Measurements from ENCODE around the gene CRHR1.

DNA sequence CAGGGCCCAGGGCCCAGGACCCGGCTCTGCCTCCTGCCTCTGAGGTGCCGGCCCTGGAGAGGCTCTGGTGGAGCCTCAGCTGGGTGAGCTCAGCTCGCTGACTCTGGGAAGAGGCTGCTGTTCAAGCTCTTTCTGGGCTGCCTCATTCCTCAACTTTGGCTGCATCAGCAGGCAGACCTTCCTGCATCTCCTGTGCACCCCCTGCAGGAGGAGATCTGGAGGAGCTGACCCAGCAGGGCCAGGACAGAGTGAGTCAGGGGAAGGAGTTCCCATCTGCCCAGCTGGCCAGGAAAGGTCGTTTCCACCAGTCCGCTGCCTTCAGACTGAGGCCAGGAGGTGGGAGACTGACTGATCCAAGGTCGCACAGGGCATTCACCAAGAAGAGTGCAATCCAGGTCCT is 10.7 kb downstream of the CRHR1 start:
- no peak for TF ChIP-seq EZH2 (IDR thresholded peaks at IDR 0.05)
- TF ChIP-seq POLR2AphosphoS5 (IDR thresholded peaks at IDR 0.05; ENCODE audit: borderline replicate concordance, low read depth, low read length): no peak
- no peak for TF ChIP-seq FOXP2 (optimal IDR thresholded peaks at IDR 0.05; ENCODE audit: control extremely low read depth, extremely low read length, insufficient read depth)
